ENCODE measurements around the gene EIF4G1. TPM values are rescaled to one million over a fixed set of nuclear protein-coding genes. Genes with fewer than 3 reads are reported as not detected.
A peak's percentile ranks its signal among the peaks of the same experiment; 100 is the strongest.

Gene EIF4G1
- total RNA-seq, 1 donor from 2014 or later: 403 TPM

DNA sequence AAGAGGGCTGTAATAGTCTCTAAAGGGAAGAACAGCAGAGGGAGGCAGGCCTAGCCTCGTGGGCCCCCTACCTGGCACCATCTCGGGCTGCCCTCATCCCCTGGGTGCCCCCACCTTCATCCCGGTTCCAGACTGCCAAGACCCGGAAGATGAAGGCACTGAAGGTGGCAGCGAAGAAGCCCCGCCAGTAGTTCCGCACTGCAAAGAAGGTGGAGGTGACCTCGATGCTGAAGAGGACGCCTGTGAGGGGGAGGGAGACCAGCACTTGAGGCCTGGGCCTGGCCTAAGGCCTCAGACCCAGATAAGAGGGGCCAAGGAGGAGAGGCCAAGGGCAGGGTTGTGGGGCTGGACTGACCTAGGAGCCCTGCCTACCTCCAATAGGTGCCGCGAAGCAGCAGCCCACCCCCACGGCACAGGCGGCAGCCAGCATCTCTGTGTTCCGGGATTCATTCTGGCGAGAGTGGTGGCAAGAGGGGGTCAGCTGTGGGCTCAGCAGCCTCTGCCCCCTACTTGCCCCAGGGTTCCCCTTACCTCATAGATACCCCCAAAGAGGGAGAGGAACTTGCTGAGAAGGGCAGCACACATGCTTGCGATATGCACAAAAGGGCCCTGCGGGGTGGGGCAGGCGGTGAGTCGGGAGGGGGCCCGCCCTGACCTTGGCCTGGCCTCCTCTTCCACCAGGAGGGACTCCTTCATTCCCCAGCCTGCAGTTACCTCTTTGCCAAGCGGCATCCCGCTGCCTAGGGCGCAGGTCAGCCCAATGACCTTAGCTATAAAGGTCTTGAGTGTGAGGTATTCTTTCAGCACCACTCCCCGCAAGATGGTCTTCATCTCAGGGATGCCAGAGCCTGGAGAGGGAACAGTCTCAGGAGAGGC lies 43.1 kb downstream of the EIF4G1 start:
- H3K9me3 Mint-ChIP-seq (ENCODE audit: low read depth): no peaks in the 10 kb centered on the region
- no peak for DNase-seq (ENCODE audit: low spot score)
- TF ChIP-seq, protein P1, sequence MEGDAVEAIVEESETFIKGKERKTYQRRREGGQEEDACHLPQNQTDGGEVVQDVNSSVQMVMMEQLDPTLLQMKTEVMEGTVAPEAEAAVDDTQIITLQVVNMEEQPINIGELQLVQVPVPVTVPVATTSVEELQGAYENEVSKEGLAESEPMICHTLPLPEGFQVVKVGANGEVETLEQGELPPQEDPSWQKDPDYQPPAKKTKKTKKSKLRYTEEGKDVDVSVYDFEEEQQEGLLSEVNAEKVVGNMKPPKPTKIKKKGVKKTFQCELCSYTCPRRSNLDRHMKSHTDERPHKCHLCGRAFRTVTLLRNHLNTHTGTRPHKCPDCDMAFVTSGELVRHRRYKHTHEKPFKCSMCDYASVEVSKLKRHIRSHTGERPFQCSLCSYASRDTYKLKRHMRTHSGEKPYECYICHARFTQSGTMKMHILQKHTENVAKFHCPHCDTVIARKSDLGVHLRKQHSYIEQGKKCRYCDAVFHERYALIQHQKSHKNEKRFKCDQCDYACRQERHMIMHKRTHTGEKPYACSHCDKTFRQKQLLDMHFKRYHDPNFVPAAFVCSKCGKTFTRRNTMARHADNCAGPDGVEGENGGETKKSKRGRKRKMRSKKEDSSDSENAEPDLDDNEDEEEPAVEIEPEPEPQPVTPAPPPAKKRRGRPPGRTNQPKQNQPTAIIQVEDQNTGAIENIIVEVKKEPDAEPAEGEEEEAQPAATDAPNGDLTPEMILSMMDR (IDR thresholded peaks at IDR 0.05): no peak
- no peaks in the 10 kb centered on the region for H3K27me3 Mint-ChIP-seq (ENCODE audit: low read depth)
- H3K4me1 Mint-ChIP-seq (ENCODE audit: low read depth): peaks cover 12% of the 10 kb centered on the region
- H3K27ac Mint-ChIP-seq (ENCODE audit: unreplicated experiment): no peak overlapping the region
- H3K4me3 Mint-ChIP-seq (ENCODE audit: unreplicated experiment): no peak overlapping the region
- H3K36me3 Mint-ChIP-seq (ENCODE audit: low read depth): peaks cover 7% of the 10 kb centered on the region

DNA sequence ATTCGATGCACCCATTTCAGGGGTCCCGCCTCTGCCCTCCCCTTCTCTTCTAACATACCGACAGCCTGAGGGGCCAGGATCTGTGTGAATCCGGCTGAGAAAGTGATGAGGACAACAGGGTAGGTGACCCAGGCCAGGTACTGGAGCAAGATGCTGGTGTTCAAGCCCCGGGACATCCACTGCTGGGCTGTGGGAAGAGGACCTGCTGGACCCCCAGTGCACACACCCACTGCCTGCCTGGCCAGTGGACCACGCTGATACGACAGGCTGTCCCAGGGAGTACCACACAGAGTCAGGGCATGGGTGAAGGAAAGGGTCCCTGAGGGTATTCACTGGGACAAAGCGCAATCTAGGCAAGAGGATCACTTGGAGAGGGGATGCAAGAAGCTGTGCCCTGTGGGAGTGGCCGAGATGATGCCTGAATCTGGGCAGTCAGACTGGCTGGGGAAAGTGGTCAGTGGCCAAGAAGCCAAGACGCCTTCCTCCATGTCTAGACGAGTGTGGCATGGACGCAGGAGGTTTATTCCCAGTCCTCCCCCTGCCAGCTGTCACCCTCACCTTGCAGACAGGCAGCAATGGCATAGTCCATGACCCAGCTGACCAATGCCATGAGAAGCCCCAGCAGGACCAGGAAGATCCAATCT lies 43.8 kb downstream of the EIF4G1 start:
- Mint-ChIP-seq H3K27me3 (ENCODE audit: low read depth) (no peaks in the 10 kb centered on the region), H3K27ac (ENCODE audit: unreplicated experiment) (no peak overlapping the region), H3K4me1 (ENCODE audit: low read depth) (peaks cover 13% of the 10 kb centered on the region), H3K9me3 (ENCODE audit: low read depth) (no peaks in the 10 kb centered on the region), H3K4me3 (ENCODE audit: unreplicated experiment) (no peak overlapping the region), H3K36me3 (ENCODE audit: low read depth) (peaks cover 7% of the 10 kb centered on the region)
- TF ChIP-seq, protein P1 (IDR thresholded peaks at IDR 0.05): no peak
- DNase-seq (ENCODE audit: low spot score): peak; percentile 84

DNA sequence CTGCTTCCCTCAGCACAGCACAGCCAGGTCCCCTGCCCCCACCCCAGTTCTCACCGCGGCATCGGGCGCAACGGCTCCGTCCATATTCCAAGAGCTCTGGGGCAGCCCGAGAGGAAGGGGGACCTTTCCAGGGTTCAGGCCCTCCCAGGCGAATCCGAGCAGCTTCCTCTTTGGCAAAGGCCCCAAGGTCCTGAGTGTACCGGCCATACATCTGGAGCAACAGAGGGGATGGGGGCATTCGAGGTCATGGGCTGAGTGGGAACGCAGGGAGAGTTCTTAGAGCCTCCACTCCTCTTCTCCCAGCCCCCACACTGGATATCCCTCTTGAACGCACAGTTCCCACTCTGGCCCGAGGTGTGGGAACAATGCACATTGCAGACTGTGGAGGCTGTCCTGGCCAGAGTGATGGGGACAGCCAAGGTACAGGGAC lies 44.5 kb downstream of the EIF4G1 start:
- TF ChIP-seq, protein P1 (IDR thresholded peaks at IDR 0.05): no peak
- no peaks in the 10 kb centered on the region for H3K27me3 Mint-ChIP-seq (ENCODE audit: low read depth)
- H3K9me3 Mint-ChIP-seq (ENCODE audit: low read depth): no peaks in the 10 kb centered on the region
- no peak for DNase-seq (ENCODE audit: low spot score)
- no peak overlapping the region for H3K27ac Mint-ChIP-seq (ENCODE audit: unreplicated experiment)
- H3K36me3 Mint-ChIP-seq (ENCODE audit: low read depth): peaks cover 7% of the 10 kb centered on the region
- no peak overlapping the region for H3K4me3 Mint-ChIP-seq (ENCODE audit: unreplicated experiment)
- peaks cover 15% of the 10 kb centered on the region for H3K4me1 Mint-ChIP-seq (ENCODE audit: low read depth)

DNA sequence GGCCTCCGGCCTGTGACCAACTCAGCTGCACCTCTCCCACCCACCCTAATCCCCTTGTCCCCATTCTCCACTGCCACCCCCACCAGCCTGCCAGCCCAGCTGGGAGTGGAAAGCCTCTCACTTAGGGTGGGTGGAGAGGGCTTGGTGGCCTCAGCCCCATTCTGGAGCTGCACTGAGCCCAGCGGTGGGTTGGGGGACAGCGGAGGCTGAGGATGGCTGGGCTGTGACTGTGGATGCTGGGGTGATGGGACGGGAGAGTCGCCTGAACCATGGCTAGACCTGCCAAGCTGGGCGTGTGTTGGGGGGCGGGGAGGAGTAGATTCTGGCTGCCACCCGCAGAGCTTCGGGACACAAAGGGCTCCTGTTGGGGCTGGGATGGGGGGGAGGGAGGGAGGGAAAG lies 45.2 kb downstream of the EIF4G1 start:
- Mint-ChIP-seq H3K4me3 (ENCODE audit: unreplicated experiment) (no peak overlapping the region), H3K36me3 (ENCODE audit: low read depth) (peaks cover 7% of the 10 kb centered on the region), H3K4me1 (ENCODE audit: low read depth) (peaks cover 20% of the 10 kb centered on the region), H3K27ac (ENCODE audit: unreplicated experiment) (no peak overlapping the region), H3K27me3 (ENCODE audit: low read depth) (no peaks in the 10 kb centered on the region), H3K9me3 (ENCODE audit: low read depth) (no peaks in the 10 kb centered on the region)
- DNase-seq (ENCODE audit: low spot score): no peak
- TF ChIP-seq, protein P1 (IDR thresholded peaks at IDR 0.05): no peak

DNA sequence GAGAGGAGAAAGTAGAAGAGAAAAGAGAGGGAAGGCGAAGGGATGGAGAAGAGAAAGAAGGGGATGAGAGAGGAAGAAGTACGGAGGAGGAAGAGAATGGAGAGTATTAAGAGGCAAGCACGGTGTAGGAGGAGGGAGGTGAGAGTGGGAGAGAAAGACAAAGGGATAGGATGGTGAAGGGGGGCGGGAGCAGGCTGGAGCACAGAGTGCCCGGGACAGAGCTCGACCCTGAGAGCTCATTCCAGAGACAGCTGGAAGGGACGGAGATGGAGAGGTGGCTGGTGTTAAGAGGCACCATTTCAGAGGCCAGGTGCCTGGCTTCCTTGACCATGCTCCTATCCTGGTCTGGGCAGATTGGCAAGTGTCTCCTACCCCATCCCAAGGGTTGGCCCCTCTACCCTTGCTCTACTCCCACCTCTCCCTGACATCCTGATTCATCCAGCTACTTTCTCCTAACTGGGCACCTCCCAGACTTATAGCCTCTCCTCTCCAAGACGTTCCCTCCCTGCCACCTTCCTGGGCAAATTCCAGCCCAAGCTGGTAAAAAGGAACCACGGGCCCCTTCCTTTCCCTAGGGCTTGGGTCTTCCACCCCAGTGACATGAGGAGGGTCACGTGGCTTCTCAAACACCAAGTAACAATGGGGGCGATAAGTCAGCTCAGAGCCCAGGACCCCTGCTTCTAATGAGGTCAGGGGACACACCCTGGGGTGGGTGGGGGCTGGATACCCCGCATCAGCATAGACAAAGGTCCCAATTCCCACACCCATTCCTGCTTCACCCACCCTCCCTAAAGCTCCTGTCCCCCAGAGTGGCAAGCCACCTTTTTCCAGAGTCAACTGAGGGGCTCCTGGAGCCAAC lies 45.9 kb downstream of the EIF4G1 start:
- H3K9me3 Mint-ChIP-seq (ENCODE audit: low read depth): no peaks in the 10 kb centered on the region
- no peak overlapping the region for H3K27ac Mint-ChIP-seq (ENCODE audit: unreplicated experiment)
- TF ChIP-seq, protein P1 (IDR thresholded peaks at IDR 0.05): no peak
- peak overlapping the region; percentile 65 for H3K4me3 Mint-ChIP-seq (ENCODE audit: unreplicated experiment)
- peaks cover 27% of the 10 kb centered on the region for H3K4me1 Mint-ChIP-seq (ENCODE audit: low read depth)
- H3K27me3 Mint-ChIP-seq (ENCODE audit: low read depth): no peaks in the 10 kb centered on the region
- DNase-seq (ENCODE audit: low spot score): no peak
- H3K36me3 Mint-ChIP-seq (ENCODE audit: low read depth): peaks cover 8% of the 10 kb centered on the region
